Ishikawa (cell line): ENCODE data around the gene WFDC8.

Source experiments
- CEBPB ChIP-seq: IDR thresholded peaks from 2 replicates; pipeline ENCODE4 v1.6.1; 2012
- CREB1 ChIP-seq: IDR thresholded peaks from 2 replicates; pipeline ENCODE4 v1.6.1; 2012; ENCODE audit warnings: low read depth
- EGR1 ChIP-seq: IDR thresholded peaks from 2 replicates; pipeline ENCODE4 v1.6.1; 2012
- EP300 ChIP-seq: IDR thresholded peaks from 2 replicates; pipeline ENCODE4 v1.6.1; 2012; ENCODE audit warnings: borderline replicate concordance
- FOXM1 ChIP-seq: IDR thresholded peaks from 2 replicates; pipeline ENCODE4 v1.6.1; 2012; ENCODE audit warnings: low read depth, borderline replicate concordance
- NFIC ChIP-seq: IDR thresholded peaks from 2 replicates; pipeline ENCODE4 v1.6.1; 2012
- RAD21 ChIP-seq: IDR thresholded peaks from 2 replicates; pipeline ENCODE4 v1.6.1; 2012; ENCODE audit warnings: low read depth
- REST ChIP-seq: IDR thresholded peaks from 2 replicates; pipeline ENCODE4 v1.6.1; 2012; ENCODE audit warnings: low read depth, mild to moderate bottlenecking
- TAF1 ChIP-seq: IDR thresholded peaks from 2 replicates; pipeline ENCODE4 v1.6.1; 2012; ENCODE audit warnings: low read depth, mild to moderate bottlenecking
- TCF12 ChIP-seq: IDR thresholded peaks from 2 replicates; pipeline ENCODE4 v1.6.1; 2012; ENCODE audit warnings: low read depth
- TEAD4 ChIP-seq: IDR thresholded peaks from 2 replicates; pipeline ENCODE4 v1.6.1; 2012
- YY1 ChIP-seq: IDR thresholded peaks from 2 replicates; pipeline ENCODE4 v1.6.1; 2012; ENCODE audit warnings: low read depth
- ZBTB7A ChIP-seq: IDR thresholded peaks from 2 replicates; pipeline ENCODE4 v1.6.1; 2012; ENCODE audit warnings: low read depth
- TF ChIP-seq, protein P1 (sequence below): IDR thresholded peaks from 2 replicates; pipeline ENCODE4 v1.6.1; 2012
- TF ChIP-seq, protein P2 (sequence below): IDR thresholded peaks from 2 replicates; pipeline ENCODE4 v1.6.1; 2012

WFDC8 gene

GRCh38 chr20:45612314-45612713, 33.2 kb upstream of the WFDC8 start:
- TF ChIP-seq NFIC (no peak), EP300 (no peak)

GRCh38 chr20:45611054-45611453, 32.0 kb upstream of the WFDC8 start:
- peak; percentile 64 for TF ChIP-seq EGR1
- TF ChIP-seq CEBPB: peak; percentile 50; the same call in 1 of the 2 replicates
- TF ChIP-seq TCF12: no peak

GRCh38 chr20:45607810-45608209, 28.7 kb upstream of the WFDC8 start:
- TF ChIP-seq CEBPB (no peak), FOXM1 (no peak), NFIC (no peak), CREB1 (no peak), TAF1 (no peak), TEAD4 (no peak), EGR1 (no peak), REST (no peak), TCF12 (no peak), EP300 (no peak), ZBTB7A (no peak), YY1 (no peak)
- TF ChIP-seq, protein P1, sequence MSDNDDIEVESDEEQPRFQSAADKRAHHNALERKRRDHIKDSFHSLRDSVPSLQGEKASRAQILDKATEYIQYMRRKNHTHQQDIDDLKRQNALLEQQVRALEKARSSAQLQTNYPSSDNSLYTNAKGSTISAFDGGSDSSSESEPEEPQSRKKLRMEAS: no peak
- TF ChIP-seq, protein P2, sequence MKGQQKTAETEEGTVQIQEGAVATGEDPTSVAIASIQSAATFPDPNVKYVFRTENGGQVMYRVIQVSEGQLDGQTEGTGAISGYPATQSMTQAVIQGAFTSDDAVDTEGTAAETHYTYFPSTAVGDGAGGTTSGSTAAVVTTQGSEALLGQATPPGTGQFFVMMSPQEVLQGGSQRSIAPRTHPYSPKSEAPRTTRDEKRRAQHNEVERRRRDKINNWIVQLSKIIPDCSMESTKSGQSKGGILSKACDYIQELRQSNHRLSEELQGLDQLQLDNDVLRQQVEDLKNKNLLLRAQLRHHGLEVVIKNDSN: no peak

DNA sequence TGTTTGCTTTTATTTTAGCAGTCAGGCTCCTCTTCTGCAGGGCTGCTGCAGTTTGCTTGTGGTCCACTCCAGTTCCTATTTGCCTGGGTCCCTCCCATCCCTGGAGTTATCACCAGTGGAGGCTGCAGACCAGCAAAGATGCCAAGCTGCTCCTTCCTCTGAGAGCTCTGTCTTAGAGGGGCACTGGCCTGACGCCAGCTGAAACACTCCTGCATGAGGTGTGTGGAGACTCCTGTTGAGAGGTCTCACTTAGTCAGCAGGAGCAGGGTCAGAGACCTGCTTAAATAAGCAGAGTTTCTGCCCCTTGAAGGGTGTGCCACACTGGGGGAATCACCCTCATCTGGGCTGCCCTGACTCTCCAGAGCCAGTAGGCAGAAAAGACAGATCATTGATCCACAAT, 16.2 kb upstream of the WFDC8 start:
- no peak for TF ChIP-seq TCF12
- TF ChIP-seq EGR1: no peak
- TF ChIP-seq CREB1: no peak
- TF ChIP-seq NFIC: no peak
- no peak for TF ChIP-seq TAF1
- TF ChIP-seq TEAD4: no peak
- no peak for TF ChIP-seq REST
- TF ChIP-seq, protein P2: no peak
- no peak for TF ChIP-seq FOXM1
- no peak for TF ChIP-seq RAD21
- TF ChIP-seq ZBTB7A: no peak
- TF ChIP-seq YY1: no peak
- no peak for TF ChIP-seq CEBPB
- TF ChIP-seq, protein P1: no peak
- no peak for TF ChIP-seq EP300

- TF ChIP-seq, protein P1: no peak
- TF ChIP-seq, protein P2: no peak
- no peak for TF ChIP-seq FOXM1
- no peak for TF ChIP-seq TEAD4
- TF ChIP-seq EGR1: no peak
- TF ChIP-seq YY1: no peak
- no peak for TF ChIP-seq TCF12
Observed at GRCh38 chr20:45593498-45593897, 14.4 kb upstream of the WFDC8 start.

- TF ChIP-seq NFIC: 0 out of 2 replicates have a peak, but pooled peaks have one; percentile 13
- peak; percentile 74 for TF ChIP-seq RAD21
- TF ChIP-seq, protein P2: no peak
- TF ChIP-seq YY1: 0 out of 2 replicates have a peak, but pooled peaks have one; percentile 18
- no peak for TF ChIP-seq EGR1
- TF ChIP-seq CREB1: no peak
- no peak for TF ChIP-seq EP300
Observed at GRCh38 chr20:45592574-45593189, 13.6 kb upstream of the WFDC8 start.
